Activated CD8-positive, alpha-beta memory T cell treated with anti-CD3 and anti-CD28 coated beads for 24 hours (primary cell): ENCODE measurements around the gene ZFYVE19.

ENCODE experiments used
- DNase-seq: peaks from one replicate; pipeline ENCODE4 v3.0.0-alpha.2; 2020

The ZFYVE19 gene

DNA sequence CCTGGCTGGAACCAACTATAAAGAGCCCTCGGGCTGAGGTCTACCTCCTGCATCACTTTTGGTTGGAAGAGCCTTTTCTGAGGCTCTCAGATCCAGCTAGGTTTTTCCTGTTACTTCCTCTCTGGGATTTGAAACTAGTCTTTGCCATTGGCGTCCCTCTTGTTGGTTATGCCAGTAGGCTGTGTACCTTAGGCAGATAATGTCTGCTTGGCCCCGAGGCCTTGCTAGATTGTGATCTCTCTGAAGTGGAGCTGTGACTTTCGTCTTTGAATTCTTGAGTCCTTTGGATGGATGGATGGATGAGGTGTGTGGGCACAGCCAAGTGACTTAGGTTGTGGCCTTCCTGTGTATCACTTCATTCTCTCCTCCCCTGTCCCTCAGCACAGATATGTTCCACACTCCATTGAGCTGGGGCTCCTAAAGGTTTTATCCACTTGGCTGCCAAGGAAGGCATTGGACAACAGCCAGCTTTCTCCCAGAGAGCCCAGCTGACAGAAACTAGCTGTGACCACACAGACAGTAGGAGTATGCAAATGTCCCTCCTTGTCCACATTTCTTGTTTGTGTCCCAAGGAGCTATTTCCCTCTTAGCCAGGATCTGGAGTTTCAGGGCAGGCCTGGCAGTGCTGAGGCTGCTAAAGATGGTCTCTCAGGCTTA is 8.3 kb downstream of the ZFYVE19 start:
- DNase-seq, result no peak

GRCh38 chr15:40819048-40819447 is 12.2 kb downstream of the ZFYVE19 start:
- no peak for DNase-seq

- DNase-seq, result no peak
Measured at GRCh38 chr15:40821195-40821594, 14.3 kb downstream of the ZFYVE19 start.

GRCh38 chr15:40823572-40824343 is 16.9 kb downstream of the ZFYVE19 start:
- no peak for DNase-seq

DNA sequence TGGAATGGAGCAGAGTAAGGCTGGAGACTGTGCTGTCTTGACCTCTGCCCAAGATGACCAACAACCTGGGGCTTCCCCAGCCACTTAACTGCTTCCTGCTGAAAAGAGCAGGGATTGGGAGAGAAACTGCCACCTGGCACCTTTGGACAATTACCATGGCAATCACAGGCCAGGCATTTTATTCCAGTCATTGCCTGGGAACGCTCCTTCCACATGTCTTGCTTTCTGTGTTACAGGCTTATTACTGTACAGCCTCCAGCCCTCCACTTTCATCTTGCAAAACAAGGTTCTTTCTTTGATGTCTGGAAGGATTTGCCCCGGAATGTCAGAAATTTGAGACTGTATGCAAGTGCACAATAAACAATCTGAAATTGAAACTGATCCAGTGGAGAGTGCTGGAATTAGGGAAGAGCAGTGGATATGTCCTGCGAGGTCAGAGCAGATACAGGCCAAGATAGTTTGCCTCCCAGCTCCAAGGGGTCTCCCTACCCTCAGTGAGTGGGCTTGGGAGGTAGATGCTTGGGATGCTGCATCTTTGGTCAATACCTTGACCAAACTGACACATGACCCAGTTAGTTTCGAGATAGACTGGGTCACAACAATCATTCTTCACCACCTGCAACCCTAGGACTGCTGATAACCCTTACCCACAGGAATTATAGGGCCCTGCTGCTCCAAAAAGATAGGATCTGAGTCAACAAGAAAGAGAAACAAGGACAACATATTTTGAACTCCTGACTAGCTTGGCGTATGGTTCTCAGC is 19.0 kb downstream of the ZFYVE19 start:
- no peak for DNase-seq

DNA sequence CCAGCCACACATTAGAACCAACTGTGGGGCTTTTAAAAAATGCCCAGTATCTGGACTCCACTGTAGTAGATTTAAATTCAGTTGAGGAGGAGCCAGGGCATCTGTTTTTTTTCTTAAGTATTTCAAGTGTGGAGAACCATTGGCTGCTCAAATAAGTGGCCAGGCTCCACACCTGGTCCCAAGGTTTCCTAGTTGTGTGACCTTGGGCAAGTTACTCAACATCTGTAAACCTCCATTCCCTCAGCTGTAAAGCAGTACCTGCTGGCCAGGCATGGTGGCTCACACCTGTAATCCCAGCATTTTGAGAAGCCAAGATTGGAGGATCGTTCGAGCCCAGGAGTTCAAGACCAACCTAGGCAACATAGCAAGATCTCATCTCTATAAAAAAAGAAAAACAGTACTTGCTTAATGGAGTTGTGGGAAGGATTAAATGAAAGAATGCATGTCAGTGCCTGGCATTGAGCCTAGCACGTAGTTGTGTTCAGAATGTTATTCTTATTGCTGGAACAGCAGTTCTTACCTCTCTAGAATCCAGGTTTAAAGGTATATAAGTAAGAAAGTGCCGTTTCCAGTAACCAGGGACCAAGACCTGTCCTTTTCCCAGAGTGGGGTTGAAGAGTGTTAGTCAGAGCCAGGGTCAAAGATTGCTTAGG is 19.7 kb downstream of the ZFYVE19 start:
- no peak for DNase-seq

GRCh38 chr15:40828447-40829036 is 21.7 kb downstream of the ZFYVE19 start, which contains the start of gene PPP1R14D:
TSS of gene PPP1R14D (minus strand) at chr15:40828708. CDS start at chr15:40828641, 67 bp downstream.
- DNase-seq, result no peak

GRCh38 chr15:40829115-40829514 is 22.2 kb downstream of the ZFYVE19 start:
- no peak for DNase-seq

GRCh38 chr15:40830884-40831283 is 24.0 kb downstream of the ZFYVE19 start:
- no peak for DNase-seq

GRCh38 chr15:40831861-40832260 is 25.0 kb downstream of the ZFYVE19 start:
- DNase-seq, result no peak

GRCh38 chr15:40832903-40833302 is 26.0 kb downstream of the ZFYVE19 start:
- DNase-seq, result no peak

DNA sequence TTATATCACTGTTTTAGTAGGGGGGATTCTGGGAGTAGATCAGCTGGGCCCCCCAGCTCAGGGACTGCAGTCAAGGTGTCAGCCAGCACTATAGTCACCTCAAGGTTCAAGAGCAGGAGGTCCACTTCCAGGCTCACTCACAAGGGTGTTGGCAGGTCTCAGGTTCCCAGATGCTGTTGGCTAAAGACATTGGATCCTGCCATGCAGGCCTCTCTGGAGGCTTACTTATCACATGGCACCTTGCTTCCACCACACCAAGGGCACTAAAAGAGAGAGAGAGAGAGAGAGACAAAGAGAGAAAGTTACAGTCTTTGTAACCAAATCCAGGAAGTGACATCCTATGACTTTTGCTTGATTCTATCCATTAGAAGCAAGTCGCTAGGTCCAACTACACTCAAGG is 29.1 kb downstream of the ZFYVE19 start:
- no peak for DNase-seq

DNA sequence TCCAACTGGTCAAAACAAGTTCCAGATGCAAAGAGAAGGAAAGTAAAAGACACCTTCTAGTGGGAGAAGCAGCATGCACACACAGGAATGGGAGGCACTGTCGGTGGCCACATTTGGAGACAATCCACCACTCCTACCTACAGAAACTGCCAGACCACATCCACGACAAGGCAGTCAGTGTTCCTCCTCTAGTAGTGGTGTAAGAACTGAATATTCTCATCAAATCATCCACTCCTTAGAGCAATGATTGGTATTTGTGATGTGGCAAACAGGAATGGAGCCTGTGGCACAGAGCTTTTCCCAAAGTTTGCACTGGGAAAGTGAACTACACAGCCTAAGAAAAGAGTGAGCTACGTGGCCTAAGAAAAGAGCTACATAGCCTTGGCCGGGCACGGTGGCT is 31.9 kb downstream of the ZFYVE19 start:
- no peak for DNase-seq

DNA sequence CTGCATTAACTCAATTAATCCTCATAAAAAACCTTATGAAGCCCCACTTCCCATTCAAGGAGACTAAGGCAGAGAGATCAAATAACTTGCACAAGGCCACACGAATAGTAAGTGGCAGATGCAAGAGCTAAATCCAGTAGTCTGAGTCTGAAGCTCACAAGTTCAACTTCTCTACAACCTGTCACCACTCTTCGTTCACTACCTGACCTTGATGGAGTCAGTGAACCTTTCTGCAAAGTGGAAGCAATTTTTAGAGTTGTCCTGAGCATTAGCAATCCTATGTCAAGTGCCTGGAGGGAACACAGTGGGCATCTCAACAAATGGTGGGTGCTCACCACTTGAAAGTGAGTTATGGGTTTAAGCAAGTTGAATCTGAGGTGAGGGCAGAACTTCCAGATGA is 34.9 kb downstream of the ZFYVE19 start:
- no peak for DNase-seq

DNA sequence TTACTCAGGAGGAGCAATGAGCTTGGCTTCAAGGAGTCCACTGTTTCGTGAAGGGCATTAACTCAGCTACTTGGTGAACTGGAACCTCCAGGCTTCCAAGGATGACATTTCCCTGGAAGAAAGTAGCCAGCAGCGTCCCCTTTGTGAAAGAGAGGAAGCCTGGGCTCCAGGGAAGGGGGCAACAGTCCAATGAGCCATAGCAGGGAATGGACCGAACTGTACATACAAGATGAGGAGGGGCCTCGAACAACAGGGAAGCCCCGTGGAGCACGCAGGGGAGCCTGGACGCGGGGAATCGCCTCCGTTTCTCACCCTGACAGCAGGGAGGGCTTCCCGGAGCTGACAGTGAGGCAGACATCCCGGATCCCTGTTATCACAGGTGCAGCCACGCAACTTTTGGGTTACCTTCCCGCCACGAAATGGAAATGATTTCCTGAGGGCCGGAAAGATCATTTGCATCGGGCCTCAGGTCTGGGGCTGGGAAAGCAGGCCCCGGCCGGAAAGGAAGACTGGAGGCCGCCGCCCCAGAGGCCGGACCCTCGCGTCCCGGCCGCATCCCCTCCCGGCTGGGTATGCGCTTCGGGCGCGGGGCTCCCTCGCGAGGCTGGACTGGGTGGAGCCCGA is 36.5 kb downstream of the ZFYVE19 start:
- DNase-seq, result peak; percentile 60

DNA sequence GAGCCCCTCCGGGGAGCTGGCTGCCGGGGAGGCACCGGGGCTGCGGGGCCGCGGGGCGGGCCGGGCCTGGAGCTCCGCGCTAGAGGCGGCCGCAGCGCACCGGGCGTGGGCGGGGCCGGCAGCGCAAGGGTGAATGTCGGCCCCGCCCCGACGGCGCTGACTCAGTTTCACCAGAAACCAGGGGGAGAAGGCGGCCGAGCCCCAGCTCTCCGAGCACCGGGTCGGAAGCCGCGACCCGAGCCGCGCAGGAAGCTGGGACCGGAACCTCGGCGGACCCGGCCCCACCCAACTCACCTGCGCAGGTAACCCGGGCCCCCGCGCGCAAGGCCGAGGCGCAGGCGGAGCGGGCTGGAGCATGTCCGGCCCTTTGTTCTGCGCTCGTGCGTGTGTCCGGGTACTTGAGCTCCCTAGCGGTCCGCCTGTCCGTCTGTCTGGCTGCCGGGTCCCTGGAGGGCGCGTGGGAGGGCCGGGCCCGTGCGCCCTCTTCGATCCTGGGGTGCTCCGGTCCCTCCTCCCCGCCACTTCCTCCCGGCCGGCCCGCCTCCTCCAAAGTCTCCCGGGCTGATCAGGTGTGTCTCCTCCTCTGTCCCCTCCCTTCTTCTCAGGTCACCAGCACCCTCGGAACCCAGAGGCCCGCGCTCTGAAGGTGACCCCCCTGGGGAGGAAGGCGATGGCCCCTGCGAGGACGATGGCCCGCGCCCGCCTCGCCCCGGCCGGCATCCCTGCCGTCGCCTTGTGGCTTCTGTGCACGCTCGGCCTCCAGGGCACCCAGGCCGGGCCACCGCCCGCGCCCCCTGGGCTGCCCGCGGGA is 37.2 kb downstream of the ZFYVE19 start, which contains the start of gene SPINT1:
Gene SPINT1 (plus strand): TSS at position 164 of the 811 bp plus-strand sequence. CDS start 507 bp downstream, at position 671.
- DNase-seq, result peak; percentile 85

DNA sequence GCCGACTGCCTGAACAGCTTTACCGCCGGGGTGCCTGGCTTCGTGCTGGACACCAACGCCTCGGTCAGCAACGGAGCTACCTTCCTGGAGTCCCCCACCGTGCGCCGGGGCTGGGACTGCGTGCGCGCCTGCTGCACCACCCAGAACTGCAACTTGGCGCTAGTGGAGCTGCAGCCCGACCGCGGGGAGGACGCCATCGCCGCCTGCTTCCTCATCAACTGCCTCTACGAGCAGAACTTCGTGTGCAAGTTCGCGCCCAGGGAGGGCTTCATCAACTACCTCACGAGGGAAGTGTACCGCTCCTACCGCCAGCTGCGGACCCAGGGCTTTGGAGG is 37.8 kb downstream of the ZFYVE19 start:
- DNase-seq, result peak; percentile 78

DNA sequence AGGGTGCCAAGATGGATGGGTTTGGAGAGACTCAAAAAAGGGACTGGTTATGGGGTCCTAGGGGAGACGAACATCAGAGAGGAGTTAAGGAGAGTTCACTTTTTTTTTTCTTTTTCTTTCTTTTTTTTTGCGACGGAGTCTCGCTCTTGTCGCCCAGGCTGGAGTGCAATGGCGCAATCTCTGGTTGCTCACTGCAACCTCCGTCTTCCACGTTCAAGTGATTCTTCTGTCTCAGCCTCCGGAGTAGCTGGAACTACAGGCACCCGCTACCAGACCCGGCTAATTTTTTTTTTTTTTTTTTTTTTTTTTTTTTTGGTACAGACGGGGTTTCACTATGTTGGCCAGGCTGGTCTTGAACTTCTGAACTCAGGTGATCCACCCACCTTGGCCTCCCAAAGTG is 38.1 kb downstream of the ZFYVE19 start:
- no peak for DNase-seq

GRCh38 chr15:40845511-40846284 is 38.8 kb downstream of the ZFYVE19 start:
- no peak for DNase-seq

GRCh38 chr15:40846841-40847222 is 39.9 kb downstream of the ZFYVE19 start:
- no peak for DNase-seq
